H9 (cell line): Measurements from ENCODE around the gene RETREG3. TPM values are rescaled to one million over a fixed set of nuclear protein-coding genes. Genes with fewer than 3 reads are reported as not detected.
A peak's percentile ranks its signal among the peaks of the same experiment; 100 is the strongest.

Experiments
- DNase-seq: peaks from one replicate; pipeline ENCODE4 v3.0.0-alpha.2; 2017
- H2AFZ ChIP-seq: one replicate; pipeline ENCODE4 v1.6.1; 2013; ENCODE audit warnings: mild to moderate bottlenecking, low read length, control low read depth, moderate library complexity
- H2AK5ac ChIP-seq: 2 replicates; pipeline ENCODE4 v1.6.1; 2013; ENCODE audit warnings: low read length, control low read depth, mixed read lengths; ENCODE audit not compliant: insufficient read length
- H2BK120ac ChIP-seq: one replicate; pipeline ENCODE4 v1.6.1; 2013; ENCODE audit warnings: low read depth, mild to moderate bottlenecking, low read length, control low read depth, inconsistent platforms; ENCODE audit not compliant: poor library complexity, severe bottlenecking
- H2BK12ac ChIP-seq: 2 replicates; pipeline ENCODE4 v1.6.1; 2013; ENCODE audit warnings: low read length, control low read depth, mixed read lengths, low read depth; ENCODE audit not compliant: insufficient read length
- H2BK15ac ChIP-seq: 2 replicates; pipeline ENCODE4 v1.6.1; 2013; ENCODE audit warnings: low read depth, low read length, control low read depth
- H2BK20ac ChIP-seq: one replicate; pipeline ENCODE4 v1.6.1; 2013; ENCODE audit warnings: low read depth, mild to moderate bottlenecking, low read length, control low read depth, inconsistent platforms; ENCODE audit not compliant: poor library complexity, severe bottlenecking
- H2BK5ac ChIP-seq: 2 replicates; pipeline ENCODE4 v1.6.1; 2013; ENCODE audit warnings: low read length, control low read depth, mixed read lengths; ENCODE audit not compliant: insufficient read length
- H3K14ac ChIP-seq: 2 replicates; pipeline ENCODE4 v1.6.1; 2013; ENCODE audit warnings: low read length, control low read depth; ENCODE audit not compliant: insufficient read depth
- H3K18ac ChIP-seq: 2 replicates; pipeline ENCODE4 v1.6.1; 2013; ENCODE audit warnings: low read depth, mild to moderate bottlenecking, mixed read lengths, low read length, control low read depth; ENCODE audit not compliant: insufficient read length
- H3K23ac ChIP-seq: 2 replicates; pipeline ENCODE4 v1.6.1; 2013; ENCODE audit warnings: low read length, control low read depth, mixed read lengths, low read depth; ENCODE audit not compliant: insufficient read length
- H3K23me2 ChIP-seq: 2 replicates; pipeline ENCODE4 v1.6.1; 2013; ENCODE audit warnings: low read depth, mild to moderate bottlenecking, mixed read lengths, low read length, control low read depth; ENCODE audit not compliant: insufficient read length, poor library complexity, severe bottlenecking
- H3K27ac ChIP-seq: 2 replicates; pipeline ENCODE4 v1.5.1; 2013; ENCODE audit warnings: low read length, control low read depth, mixed read lengths, low read depth; ENCODE audit not compliant: insufficient read length
- H3K27me3 ChIP-seq: 2 replicates; pipeline ENCODE4 v1.6.1; 2013; ENCODE audit warnings: low read length, control low read depth, inconsistent platforms; ENCODE audit not compliant: insufficient read depth
- H3K4ac ChIP-seq: 2 replicates; pipeline ENCODE4 v1.6.1; 2013; ENCODE audit warnings: low read depth, mild to moderate bottlenecking, control low read depth, inconsistent platforms, low read length, moderate library complexity
- H3K4me1 ChIP-seq: 2 replicates; pipeline ENCODE4 v1.6.1; 2013; ENCODE audit warnings: low read length, control low read depth, inconsistent platforms; ENCODE audit not compliant: insufficient read depth
- H3K4me2 ChIP-seq: 2 replicates; pipeline ENCODE4 v1.6.1; 2013; ENCODE audit warnings: low read length, control low read depth, mixed read lengths; ENCODE audit not compliant: insufficient read length, insufficient read depth
- H3K56ac ChIP-seq: 2 replicates; pipeline ENCODE4 v1.6.1; 2013; ENCODE audit warnings: low read depth, mild to moderate bottlenecking, mixed read lengths, low read length, control low read depth; ENCODE audit not compliant: insufficient read length
- H3K79me1 ChIP-seq: 2 replicates; pipeline ENCODE4 v1.6.1; 2013; ENCODE audit warnings: low read depth, mild to moderate bottlenecking, moderate library complexity, low read length, control low read depth, inconsistent platforms; ENCODE audit not compliant: insufficient read depth, poor library complexity, severe bottlenecking
- H3K79me2 ChIP-seq: 2 replicates; pipeline ENCODE4 v1.6.1; 2013; ENCODE audit warnings: low read length, control low read depth, inconsistent platforms; ENCODE audit not compliant: insufficient read depth
- H3K9ac ChIP-seq: 2 replicates; pipeline ENCODE4 v1.6.1; 2013; ENCODE audit warnings: low read length, control low read depth, mixed read lengths; ENCODE audit not compliant: insufficient read length; ENCODE audit errors: extremely low read depth
- H3K9me3 ChIP-seq: one replicate; pipeline ENCODE4 v1.6.1; 2013; ENCODE audit warnings: low read depth, low read length, inconsistent platforms; ENCODE audit not compliant: control insufficient read depth
- H3T11ph ChIP-seq: one replicate; pipeline ENCODE4 v1.6.1; 2013; ENCODE audit warnings: mild to moderate bottlenecking, low read length, control low read depth, inconsistent platforms
- H4K20me1 ChIP-seq: one replicate; pipeline ENCODE4 v1.6.1; 2013; ENCODE audit not compliant: control insufficient read depth, insufficient read length, insufficient read depth
- H4K5ac ChIP-seq: 2 replicates; pipeline ENCODE4 v1.6.1; 2013; ENCODE audit warnings: low read depth, mild to moderate bottlenecking, mixed read lengths, low read length, control low read depth; ENCODE audit not compliant: insufficient read length
- H4K8ac ChIP-seq: replicated peaks from 2 replicates; pipeline ENCODE4 v1.6.1; 2013; ENCODE audit warnings: low read length, control low read depth, mixed read lengths, low read depth; ENCODE audit not compliant: insufficient read length
- H4K91ac ChIP-seq: 2 replicates; pipeline ENCODE4 v1.6.1; 2013; ENCODE audit warnings: low read depth, mild to moderate bottlenecking, moderate library complexity, mixed read lengths, low read length, control low read depth; ENCODE audit not compliant: insufficient read length
- H3K27ac Mint-ChIP-seq, 3 experiments: 2 replicates in 2 of 3; 3 replicates in 1 of 3; pipeline ENCODE4 v1.8.0; 2020 to 2021; ENCODE audit warnings: mixed read lengths in 3 of 3, mild to moderate bottlenecking in 1 of 3, moderate library complexity in 1 of 3
- H3K27me3 Mint-ChIP-seq: 2 replicates; pipeline ENCODE4 v1.8.0; 2021; ENCODE audit warnings: low read depth, mild to moderate bottlenecking, moderate library complexity, mixed read lengths
- H3K36me3 Mint-ChIP-seq, 3 experiments: 2 replicates in 2 of 3; 3 replicates in 1 of 3; pipeline ENCODE4 v1.8.0; 2020 to 2021; ENCODE audit warnings: low read depth in 3 of 3, mixed read lengths in 3 of 3; ENCODE audit not compliant: insufficient read depth in 1 of 3
- H3K4me1 Mint-ChIP-seq, 2 experiments: 2 replicates each; pipeline ENCODE4 v1.8.0; 2020; ENCODE audit warnings: mixed read lengths in 2 of 2
- H3K4me3 Mint-ChIP-seq, 2 experiments: 2 replicates in 1 of 2; 3 replicates in 1 of 2; pipeline ENCODE4 v1.8.0; 2020 to 2021; ENCODE audit warnings: mild to moderate bottlenecking in 2 of 2, mixed read lengths in 2 of 2, moderate library complexity in 1 of 2
- H3K9me3 Mint-ChIP-seq, 2 experiments: 2 replicates in 1 of 2; 3 replicates in 1 of 2; pipeline ENCODE4 v1.8.0; 2020; ENCODE audit warnings: mild to moderate bottlenecking in 2 of 2, mixed read lengths in 2 of 2, moderate library complexity in 1 of 2
- CTCF ChIP-seq: fragments of 200-600 bp; sonication (generic); conservative IDR thresholded peaks from 3 replicates; pipeline ENCODE4 v1.8.0; 2021; ENCODE audit warnings: antibody characterized with exemption, mild to moderate bottlenecking
- WGBS: extraction: QIAGEN DNeasy Blood & Tissue Kit; methylation state at CpG from one replicate; pipeline ENCODE4 v1.1.7; 2013; ENCODE audit warnings: missing lambda C conversion rate, low lambda C conversion rate, mixed read lengths; ENCODE audit not compliant: insufficient read length; ENCODE audit errors: extremely low coverage; 5-methylcytosine and 5-hydroxymethylcytosine counted together
- total RNA-seq: library from RNA; stranded (reverse); gene quantifications from 2 replicates; pipeline ENCODE4 v1.2.1, GENCODE V29; 2021

RETREG3 gene
- total RNA-seq, 1 experiment from 2014 or later = 47.3 TPM

- Histone ChIP-seq H3K9ac (peak overlapping the region; percentile 85), H3K4me2 (peak overlapping the region; percentile 43), H2BK12ac (no peak overlapping the region), H2BK5ac (no peak overlapping the region), H2AFZ (no peak overlapping the region), H4K91ac (no peak overlapping the region), H2BK15ac (no peak overlapping the region), H4K8ac (no peak overlapping the region), H3K79me2 (no peaks in the 10 kb centered on the region), H3K23ac (no peak overlapping the region), H3K18ac (no peak overlapping the region), H3K23me2 (peaks cover 7% of the 10 kb centered on the region), H2AK5ac (no peak overlapping the region), H4K5ac (no peak overlapping the region), H2BK20ac (no peak overlapping the region), H3K56ac (no peak overlapping the region), H3T11ph (no peak overlapping the region), H3K27ac (no peak overlapping the region), H4K20me1 (no peaks in the 10 kb centered on the region), H3K14ac (no peak overlapping the region), H3K9me3 (no peaks in the 10 kb centered on the region), H3K79me1 (no peaks in the 10 kb centered on the region), H3K4ac (no peak overlapping the region), H3K4me1 (no peaks in the 10 kb centered on the region), H3K27me3 (no peaks in the 10 kb centered on the region), H2BK120ac (no peak overlapping the region)
- Mint-ChIP-seq H3K27ac (peak overlapping the region in 2 of 3 experiments; percentile 74 to 96; a peak in 2 of 7 replicates), H3K36me3 (no peaks in the 10 kb centered on the region), H3K4me3 (peak overlapping the region; percentile 85 to 92), H3K4me1 (peaks cover 10 to 26% of the 10 kb centered on the region in 2 experiments), H3K27me3 (no peaks in the 10 kb centered on the region), H3K9me3 (no peaks in the 10 kb centered on the region)
- DNase-seq = no peak
- WGBS = no CpG with 5 or more reads among the region's 4 CpGs
- no peak for TF ChIP-seq CTCF
Observed at GRCh38 chr17:42555122-42555622, 54.0 kb downstream of the RETREG3 start.
